Ovary (tissue), 9 donors: ENCODE results near the gene NR3C1. TPM values are rescaled to one million over a fixed set of nuclear protein-coding genes. Genes with fewer than 3 reads are reported as not detected.

Source experiments
- DNase-seq, 5 donors: peaks; one replicate each; pipeline ENCODE4 v3.0.0-alpha.2; 2019 to 2020
- H3K27ac ChIP-seq, 2 donors: fragments of 200-600 bp; one replicate each; pipeline versions ENCODE4 v1.5.1 to v1.8.0; 2019 to 2022
- H3K27me3 ChIP-seq: fragments of 200-600 bp; one replicate; pipeline ENCODE4 v1.8.0; 2022
- H3K36me3 ChIP-seq: fragments of 200-600 bp; sonication (generic); one replicate; pipeline ENCODE4 v1.5.1; 2019
- H3K4me1 ChIP-seq: one replicate; pipeline ENCODE4 v1.8.1; 2013; ENCODE audit warnings: mild to moderate bottlenecking, moderate library complexity; ENCODE audit not compliant: insufficient read depth
- H3K4me3 ChIP-seq: fragments of 200-600 bp; sonication (generic); one replicate; pipeline ENCODE4 v1.5.1; 2017
- H3K9me3 ChIP-seq, 2 donors: fragments of 200-600 bp in 1 of 2; sonication (generic) in 1 of 2; one replicate each; pipeline versions ENCODE4 v1.5.1 to v1.8.1; 2013 to 2019; ENCODE audit warnings: mild to moderate bottlenecking in 1 of 2, moderate library complexity in 1 of 2
- EP300 ChIP-seq: sonication (generic); formaldehyde crosslinking; IDR thresholded peaks from one replicate; pipeline ENCODE4 v1.6.1; 2017; ENCODE audit warnings: antibody characterized with exemption
- POLR2A ChIP-seq: fragments of 450-650 bp; IDR thresholded peaks from one replicate; pipeline ENCODE4 v1.6.1; 2017; ENCODE audit warnings: antibody characterized with exemption, mild to moderate bottlenecking, moderate library complexity
- WGBS, 3 donors: extraction: QIAGEN DNeasy Blood & Tissue Kit in 1 of 3; methylation state at CpG; one replicate each; pipeline versions ENCODE4 v1.1.5 to v1.1.7; 2013 to 2017; 5-methylcytosine and 5-hydroxymethylcytosine counted together
- intact Hi-C, 4 donors: fragments of 100-400 bp; cut with DNase I; formaldehyde crosslinking; loops; one replicate each; pipeline versions ENCODE4 v1.11.0 to v1.15.1; 2022 to 2023
- polyA plus RNA-seq, 2 donors: library from polyadenylated mRNA; stranded (reverse); fragments of 200-250 nt in 1 of 2; fragments of 350-450 nt in 1 of 2; fragmentation: Illumina TruSeq in 1 of 2; extraction: RNeasy Lipid Tissue Mini Kit (QIAGEN cat#74804) in 1 of 2; gene quantifications; one replicate each; pipeline ENCODE4 v1.2.3, GENCODE V29; 2013 to 2014
- total RNA-seq, 7 donors: library from RNA; depleted of rRNA in 2 of 7; stranded (reverse); fragments of >200 nt in 2 of 7; fragmentation: NEBNext Ultra II Directional in 3 of 7; extraction: Animal tissue kit (Norgen Biotek cat#: 25700) in 3 of 7; gene quantifications; one replicate each; pipeline versions ENCODE4 v1.1.0 to v1.2.4, GENCODE V29; 2016 to 2023
- TF ChIP-seq, protein P1 (sequence below), 3 donors: fragments of 450-650 bp in 2 of 3; fragments of 200-600 bp in 1 of 3; IDR thresholded peaks; one replicate each; pipeline versions ENCODE4 v1.5.1 to v1.8.0; 2016 to 2022; ENCODE audit warnings: antibody characterized with exemption in 3 of 3, mild to moderate bottlenecking in 1 of 3
- donor health status: DM: no; HTN: no; CAD: no; lungs with moderate emphysema.
- donor health status: DM: no; HTN: no; CAD: no.
- donor health status: Bipolar disorder and iron deficiency.
- donor health status: DM: yes; HTN: yes; CAD: no.
- donor health status: DM: no; HTN: no; CAD: no.
- donor health status: DM: yes; HTN: yes; CAD: no.

NR3C1 gene
- total and polyA plus RNA-seq, 9 donors: 15.5 to 54.3 (median 38.4) TPM

GRCh38 chr5:143395638-143396352 is 7.7 kb downstream of the NR3C1 start:
- Histone ChIP-seq H3K9me3 (no peaks in the 10 kb centered on the region), H3K36me3 (no peaks in the 10 kb centered on the region), H3K4me3 (no peak overlapping the region), H3K4me1 (peaks cover 10% of the 10 kb centered on the region), H3K27me3 (no peaks in the 10 kb centered on the region), H3K27ac (no peak overlapping the region)
- DNase-seq: no peak
- no peak for TF ChIP-seq POLR2A
- TF ChIP-seq, protein P1, sequence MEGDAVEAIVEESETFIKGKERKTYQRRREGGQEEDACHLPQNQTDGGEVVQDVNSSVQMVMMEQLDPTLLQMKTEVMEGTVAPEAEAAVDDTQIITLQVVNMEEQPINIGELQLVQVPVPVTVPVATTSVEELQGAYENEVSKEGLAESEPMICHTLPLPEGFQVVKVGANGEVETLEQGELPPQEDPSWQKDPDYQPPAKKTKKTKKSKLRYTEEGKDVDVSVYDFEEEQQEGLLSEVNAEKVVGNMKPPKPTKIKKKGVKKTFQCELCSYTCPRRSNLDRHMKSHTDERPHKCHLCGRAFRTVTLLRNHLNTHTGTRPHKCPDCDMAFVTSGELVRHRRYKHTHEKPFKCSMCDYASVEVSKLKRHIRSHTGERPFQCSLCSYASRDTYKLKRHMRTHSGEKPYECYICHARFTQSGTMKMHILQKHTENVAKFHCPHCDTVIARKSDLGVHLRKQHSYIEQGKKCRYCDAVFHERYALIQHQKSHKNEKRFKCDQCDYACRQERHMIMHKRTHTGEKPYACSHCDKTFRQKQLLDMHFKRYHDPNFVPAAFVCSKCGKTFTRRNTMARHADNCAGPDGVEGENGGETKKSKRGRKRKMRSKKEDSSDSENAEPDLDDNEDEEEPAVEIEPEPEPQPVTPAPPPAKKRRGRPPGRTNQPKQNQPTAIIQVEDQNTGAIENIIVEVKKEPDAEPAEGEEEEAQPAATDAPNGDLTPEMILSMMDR (IDR thresholded peaks at IDR 0.05): no peak
- TF ChIP-seq EP300: no peak
- WGBS, 3 donors: 74 to 91% (median 87%) methylated on average over 2 of the region's 2 CpGs
- intact Hi-C loops: no loop called here

GRCh38 chr5:143393524-143393923 is 10.0 kb downstream of the NR3C1 start:
- H3K27ac ChIP-seq: no peak overlapping the region
- intact Hi-C loops: no loop called here
- 36 to 53% (median 48%) methylated on average over 1 of the region's 1 CpG for WGBS, 3 donors

GRCh38 chr5:143390941-143391340 is 12.5 kb downstream of the NR3C1 start:
- no peaks in the 10 kb centered on the region for H3K27me3 ChIP-seq
- intact Hi-C loops: no loop called here
- 69 to 79% (median 76%) methylated on average over 2 of the region's 2 CpGs for WGBS, 3 donors

More at GRCh38 chr5:143393524-143393923, 10.0 kb downstream of the NR3C1 start:
- no peak for TF ChIP-seq EP300
- DNase-seq: no peak
- H3K27me3 ChIP-seq: no peaks in the 10 kb centered on the region
- H3K36me3 ChIP-seq: no peaks in the 10 kb centered on the region
- no peak overlapping the region for H3K4me3 ChIP-seq
- H3K4me1 ChIP-seq: no peaks in the 10 kb centered on the region
- no peaks in the 10 kb centered on the region for H3K9me3 ChIP-seq

GRCh38 chr5:143390258-143390657 is 13.2 kb downstream of the NR3C1 start:
- intact Hi-C loops: no loop called here
- DNase-seq: no peak
- Histone ChIP-seq H3K4me3 (no peak overlapping the region), H3K27me3 (no peaks in the 10 kb centered on the region), H3K4me1 (no peaks in the 10 kb centered on the region), H3K9me3 (no peaks in the 10 kb centered on the region), H3K27ac (no peak overlapping the region), H3K36me3 (no peaks in the 10 kb centered on the region)
- TF ChIP-seq EP300: no peak
- TF ChIP-seq, protein P1 (IDR thresholded peaks at IDR 0.05): no peak
- no peak for TF ChIP-seq POLR2A

More at GRCh38 chr5:143390941-143391340, 12.5 kb downstream of the NR3C1 start:
- Histone ChIP-seq H3K4me1 (no peaks in the 10 kb centered on the region), H3K9me3 (no peaks in the 10 kb centered on the region), H3K4me3 (no peak overlapping the region), H3K36me3 (no peaks in the 10 kb centered on the region), H3K27ac (no peak overlapping the region)
- TF ChIP-seq, protein P1 (IDR thresholded peaks at IDR 0.05): no peak
- TF ChIP-seq EP300 (no peak), POLR2A (no peak)
- no peak for DNase-seq

GRCh38 chr5:143386725-143387124 is 16.8 kb downstream of the NR3C1 start:
- no peaks in the 10 kb centered on the region for H3K4me1 ChIP-seq
- intact Hi-C loops: no loop called here
- WGBS, 3 donors: 46 to 77% (median 50%) methylated on average over 1 of the region's 1 CpG

More at GRCh38 chr5:143386725-143387124, 16.8 kb downstream of the NR3C1 start:
- TF ChIP-seq EP300 (no peak), POLR2A (no peak)
- TF ChIP-seq, protein P1 (IDR thresholded peaks at IDR 0.05): no peak
- no peaks in the 10 kb centered on the region for H3K27me3 ChIP-seq
- H3K9me3 ChIP-seq: no peaks in the 10 kb centered on the region
- no peak overlapping the region for H3K27ac ChIP-seq
- no peak for DNase-seq
- no peak overlapping the region for H3K4me3 ChIP-seq
- no peaks in the 10 kb centered on the region for H3K36me3 ChIP-seq
